HL-60/S4 (cell line): ENCODE results near the gene HNRNPH3.

ENCODE experiments used
- in situ Hi-C: fragments of 300-500 bp; cut with MboI; formaldehyde crosslinking; loops from 2 replicates; pipeline ENCODE4 v1.14.3; 2022; ENCODE audit warnings: low sequenced_read_pairs

HNRNPH3 gene

DNA sequence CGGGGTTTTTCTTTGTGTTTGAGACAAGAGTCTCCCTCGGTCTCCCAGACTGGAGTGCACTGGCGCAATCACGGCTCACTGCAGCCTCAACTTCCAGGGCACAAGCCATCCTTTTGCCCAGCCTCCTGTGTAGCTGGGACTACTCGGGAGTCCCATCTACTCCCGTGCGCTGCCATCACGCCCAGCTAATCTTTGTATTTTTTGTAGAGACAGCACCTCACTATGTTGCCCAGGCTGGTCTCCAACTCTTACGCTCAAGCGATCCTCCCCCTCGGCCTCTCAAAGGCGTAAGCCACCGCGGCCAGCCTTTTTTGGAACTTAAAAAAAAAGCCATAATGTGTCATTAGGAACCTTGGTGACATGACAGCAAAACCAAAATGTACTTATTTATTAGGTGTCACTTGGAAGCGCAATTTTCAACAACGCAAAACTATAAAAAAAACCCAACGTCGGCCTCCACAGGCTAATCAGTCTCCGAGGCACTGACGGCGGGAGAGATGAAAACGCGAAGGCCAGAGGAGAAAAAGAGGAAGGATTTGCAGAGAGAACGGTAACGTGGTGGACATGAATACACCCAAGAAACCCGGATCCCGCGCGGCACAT, 911 bp upstream of the HNRNPH3 start:
- in situ Hi-C loops = no loop called here

DNA sequence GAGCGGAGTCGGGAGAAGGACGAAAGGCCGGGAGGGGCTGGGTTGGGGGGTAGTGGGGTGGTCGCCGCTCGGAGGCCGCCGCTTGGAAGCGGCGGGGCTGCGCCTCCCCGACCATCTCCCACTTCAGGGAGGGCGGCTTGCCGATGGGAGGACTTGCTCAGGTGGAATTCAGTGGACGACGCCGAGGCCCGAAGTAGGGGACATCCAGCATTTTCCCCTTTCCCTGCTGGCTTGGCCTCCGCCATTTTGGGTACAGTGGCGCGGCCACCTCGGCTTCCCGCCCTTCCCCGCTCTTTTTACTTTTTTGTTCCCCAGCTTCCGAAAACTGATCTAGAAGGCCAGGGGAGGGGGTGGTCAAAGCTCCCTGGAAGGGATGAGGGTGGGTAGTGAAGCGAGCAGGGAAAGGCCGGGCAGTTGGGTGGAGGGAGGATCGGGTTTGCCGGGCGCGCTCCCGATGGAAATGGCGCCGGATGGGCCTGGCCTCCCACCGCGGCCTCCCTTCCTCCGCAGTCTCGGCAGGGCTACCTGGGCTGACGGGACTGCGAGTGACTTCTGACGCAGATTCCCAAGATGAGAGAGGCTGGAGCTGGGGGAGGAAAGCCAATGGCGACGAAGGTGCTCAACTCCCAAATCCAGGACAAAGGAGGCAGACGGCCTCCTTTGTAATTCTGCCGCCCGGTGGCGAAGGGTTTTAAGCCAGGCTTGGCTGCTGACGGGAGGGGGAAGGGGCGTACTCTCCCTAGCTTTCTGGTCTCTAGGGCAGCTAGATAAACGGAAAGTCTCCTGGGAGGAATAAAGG, 594 bp downstream of the HNRNPH3 start, which contains the start of gene PBLD:
Gene PBLD, minus strand, starts transcription at position 670 of the 799 bp plus-strand sequence. CDS start 26,084 bp downstream, outside the sequence.
- in situ Hi-C loops = no loop called here

DNA sequence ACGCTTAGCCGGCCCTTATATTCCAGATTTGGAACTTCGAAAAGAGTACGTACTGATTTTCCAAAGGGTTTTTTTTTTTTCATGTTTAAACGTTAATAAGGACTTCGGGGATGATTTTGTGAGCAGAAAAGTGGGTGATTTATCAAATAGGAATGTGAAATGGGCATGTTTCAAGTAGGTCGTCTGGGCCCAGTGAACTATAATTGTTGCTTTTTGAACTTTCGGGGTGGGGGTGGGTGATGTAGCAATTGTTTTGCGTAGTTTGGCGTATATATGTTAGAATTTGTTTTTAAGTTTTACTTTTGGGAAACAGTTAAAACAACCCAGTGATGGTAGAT, 1.2 kb downstream of the HNRNPH3 start:
- in situ Hi-C loops = no loop called here

DNA sequence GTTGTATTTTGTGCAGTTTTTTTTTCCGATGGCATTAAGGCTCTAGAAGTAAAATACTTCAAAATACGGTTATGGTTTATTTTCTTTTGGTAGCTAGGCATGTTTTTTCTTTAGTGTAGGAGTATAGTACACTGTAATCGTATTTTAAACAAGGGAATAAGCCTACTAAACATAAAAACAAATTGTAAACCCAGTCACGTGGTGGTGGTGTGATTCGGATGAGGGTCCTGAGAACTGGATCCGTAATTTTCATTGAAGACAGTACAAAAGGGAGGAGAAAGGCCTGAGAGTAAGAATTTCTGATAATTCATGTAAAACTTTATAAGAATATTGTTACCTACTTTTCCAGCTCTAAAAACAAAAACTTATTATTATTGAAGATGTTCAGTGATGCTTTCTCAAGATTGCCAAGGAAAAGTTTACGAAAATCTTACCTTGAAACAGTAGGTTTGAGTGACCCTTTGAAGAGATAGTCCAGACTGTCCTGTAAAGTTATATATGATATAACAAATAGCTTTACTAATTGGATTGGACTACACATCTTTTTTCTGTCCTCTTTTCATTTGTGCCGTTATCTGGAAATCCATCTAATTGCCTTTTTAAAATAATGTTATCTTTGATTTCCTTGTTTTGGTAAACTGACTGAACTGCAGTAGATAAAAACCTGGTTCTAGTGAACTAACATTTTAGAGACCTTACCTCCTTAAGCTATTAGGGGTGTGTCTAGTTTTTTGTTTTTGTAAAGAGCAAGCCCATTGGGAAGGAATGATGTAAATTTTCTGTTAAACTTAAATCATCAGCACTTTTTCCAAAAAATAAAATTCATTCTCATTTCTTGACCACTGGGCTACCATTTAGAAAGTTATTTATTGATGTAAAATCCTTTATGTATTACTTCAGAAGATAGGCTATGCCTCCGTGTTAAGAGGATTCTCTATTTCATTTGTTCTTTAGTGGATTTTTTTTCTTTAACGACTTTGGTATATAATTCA, 1.9 kb downstream of the HNRNPH3 start:
- in situ Hi-C loops = no loop called here

DNA sequence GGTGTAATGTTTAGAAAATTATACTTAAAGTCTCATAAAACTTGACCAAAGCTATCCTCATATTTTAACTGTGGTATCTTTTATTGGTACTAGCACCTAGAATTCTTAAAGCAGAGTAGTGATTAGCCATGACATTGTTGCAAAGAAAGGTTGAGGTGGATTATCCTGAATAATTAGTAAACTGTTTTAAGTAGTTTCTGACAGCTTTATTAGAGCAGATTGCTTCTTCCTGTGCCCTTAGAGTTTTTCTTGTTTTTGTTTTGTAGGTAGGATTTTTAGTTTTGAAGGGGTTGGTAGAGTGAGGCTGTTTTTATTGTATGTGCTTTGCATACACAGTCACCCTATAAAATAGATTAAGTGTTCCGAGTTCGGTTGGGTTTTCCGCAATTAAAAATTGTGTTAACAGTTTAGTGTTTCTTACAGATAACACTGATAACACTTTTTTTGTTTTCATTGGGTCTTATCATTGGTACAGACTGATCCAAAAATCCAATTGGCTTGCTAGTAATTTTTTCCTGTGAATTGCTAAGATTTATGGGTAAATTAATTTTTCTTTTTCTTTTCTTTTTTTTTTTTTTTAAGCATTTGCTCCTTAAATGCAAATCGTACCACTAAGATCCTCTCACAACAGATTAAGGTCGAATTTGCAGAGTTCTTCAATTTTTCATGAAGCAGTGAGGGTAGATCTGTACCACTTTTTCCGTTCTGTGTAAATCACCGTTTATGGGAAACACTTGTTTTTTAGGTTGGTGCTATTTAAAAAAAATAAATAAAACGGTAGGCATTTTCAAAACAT, 3.0 kb downstream of the HNRNPH3 start:
- in situ Hi-C loops = no loop called here

GRCh38 chr10:68336754-68337351, 5.0 kb downstream of the HNRNPH3 start:
- in situ Hi-C loops = no loop called here

- in situ Hi-C loops = no loop called here
Observed at GRCh38 chr10:68340358-68341080, 8.7 kb downstream of the HNRNPH3 start.

GRCh38 chr10:68342909-68343516, 11.1 kb downstream of the HNRNPH3 start:
- in situ Hi-C loops = no loop called here

GRCh38 chr10:68345621-68346020, 13.8 kb downstream of the HNRNPH3 start:
- in situ Hi-C loops = no loop called here

DNA sequence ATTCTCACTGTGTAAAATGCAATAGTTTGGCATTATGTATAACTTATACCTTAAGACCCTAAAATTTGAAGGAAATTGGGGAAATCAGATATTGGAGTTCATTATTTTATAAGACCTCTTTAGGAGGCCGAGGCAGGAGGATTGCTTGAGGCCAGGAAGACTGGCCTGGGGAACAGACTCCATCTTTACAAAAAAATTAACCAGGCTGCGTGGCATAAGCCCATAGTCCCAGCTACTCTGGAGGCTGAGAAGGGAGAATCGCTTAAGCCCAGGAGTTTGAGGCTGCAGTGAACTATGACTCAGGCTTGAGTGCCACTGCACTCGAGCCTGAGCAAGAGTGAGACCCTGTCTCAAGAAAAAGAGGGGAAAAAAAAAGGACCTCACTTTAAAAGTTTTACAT, 14.9 kb downstream of the HNRNPH3 start:
- in situ Hi-C loops = no loop called here

- in situ Hi-C loops = no loop called here
Observed at GRCh38 chr10:68348265-68348741, 16.4 kb downstream of the HNRNPH3 start.

GRCh38 chr10:68353537-68353936, 21.7 kb downstream of the HNRNPH3 start:
- in situ Hi-C loops = no loop called here

GRCh38 chr10:68359189-68359588, 27.3 kb downstream of the HNRNPH3 start:
- in situ Hi-C loops = no loop called here

DNA sequence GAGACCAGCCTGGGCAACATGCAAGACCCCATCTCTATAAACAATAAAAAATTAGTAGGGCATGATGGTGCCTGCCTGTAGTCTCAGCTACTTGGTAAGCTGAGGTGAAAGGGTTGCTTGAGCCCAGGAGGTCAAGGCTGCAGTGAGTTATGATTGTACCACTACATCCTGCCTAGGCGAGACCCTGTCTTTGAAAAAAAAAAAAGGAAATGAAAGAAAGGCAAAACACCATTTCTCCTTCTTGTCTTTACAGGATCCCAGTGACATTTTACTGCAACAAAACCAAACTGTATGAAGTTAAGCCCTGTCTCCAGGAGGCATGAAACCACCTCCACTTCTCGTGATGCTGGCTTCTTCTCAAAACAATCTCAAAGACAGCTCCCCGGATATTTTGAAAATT, 30.7 kb downstream of the HNRNPH3 start:
- in situ Hi-C loops = no loop called here

- in situ Hi-C loops = no loop called here
Observed at GRCh38 chr10:68364101-68364886, 32.4 kb downstream of the HNRNPH3 start.

- in situ Hi-C loops = no loop called here
Observed at GRCh38 chr10:68365611-68366010, 33.7 kb downstream of the HNRNPH3 start.

- in situ Hi-C loops = no loop called here
Observed at GRCh38 chr10:68366600-68366999, 34.7 kb downstream of the HNRNPH3 start.

DNA sequence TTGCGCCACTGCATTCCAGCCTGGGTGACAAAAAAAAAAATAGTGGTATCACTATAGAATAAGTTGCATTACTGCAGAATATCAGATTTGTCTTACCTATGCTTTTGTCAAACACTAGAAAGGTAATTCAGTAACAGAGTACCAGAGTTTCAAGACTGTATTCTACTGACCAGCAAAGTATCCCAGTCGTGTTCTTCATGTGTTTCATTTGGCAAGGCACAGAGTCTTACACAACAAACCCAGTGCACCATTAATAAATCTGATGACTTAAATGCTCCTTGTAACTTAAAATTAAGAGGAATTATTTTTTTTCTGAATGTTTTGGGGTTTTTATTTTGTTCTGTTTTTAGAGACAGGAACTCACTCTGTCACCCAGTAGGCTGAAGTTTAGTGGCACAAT, 35.3 kb downstream of the HNRNPH3 start:
- in situ Hi-C loops = no loop called here
